Body of pancreas (tissue), 4 donors: Measurements from ENCODE around the gene EIF3A.

Experiments used
- CTCF ChIP-seq, 7 experiments: fragments of 450-650 bp in 4 of 7; fragments of 200-600 bp in 3 of 7; sonication (generic) in 3 of 7; IDR thresholded peaks; one replicate each; pipeline ENCODE4 v1.5.1; 2016 to 2019; ENCODE audit warnings: antibody characterized with exemption in 7 of 7
- POLR2A ChIP-seq, 3 donors: fragments of 450-650 bp; IDR thresholded peaks; one replicate each; pipeline ENCODE4 v1.6.1; 2016; ENCODE audit warnings: antibody characterized with exemption in 3 of 3, mild to moderate bottlenecking in 2 of 3

DNA sequence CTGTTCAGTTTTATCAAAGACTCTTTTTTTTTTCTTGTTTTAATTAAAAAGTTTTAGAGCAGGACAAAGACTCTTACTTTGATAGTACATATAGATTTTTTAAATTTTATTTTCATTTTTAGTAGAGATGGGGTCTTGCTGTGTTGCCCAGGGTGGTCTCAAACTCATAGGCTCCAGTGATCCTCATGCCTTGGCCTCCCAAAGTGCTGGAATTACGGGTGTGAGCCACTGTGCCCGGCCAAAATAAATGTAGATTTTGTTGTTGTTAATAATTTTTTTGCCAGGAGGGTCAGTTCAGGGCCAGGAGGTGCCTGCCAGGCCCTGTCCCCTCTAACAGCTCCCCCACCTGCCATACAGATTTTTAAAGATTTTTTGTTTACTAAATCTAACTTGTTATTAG is 40.3 kb upstream of the EIF3A start:
- TF ChIP-seq CTCF (IDR thresholded peaks at IDR 0.05) (no peak), POLR2A (IDR thresholded peaks at IDR 0.05) (no peak)
